Aorta (tissue), 5 donors: ENCODE results near the gene SLC50A1. TPM values are rescaled to one million over a fixed set of nuclear protein-coding genes. Genes with fewer than 3 reads are reported as not detected.

ENCODE experiments used
- ATAC-seq: fragments of 200-7000 bp; cut with Tn5 transposase; one replicate; pipeline ENCODE4 v1.9.1; 2022; ENCODE audit warnings: moderate library complexity; ENCODE audit not compliant: low FRiP score
- DNase-seq, 2 donors: peaks; one replicate each; pipeline ENCODE4 v3.0.0-alpha.2; 2020
- H3K27ac ChIP-seq, 2 donors: one replicate each; pipeline ENCODE4 v1.5.1; 2013; ENCODE audit warnings: low read length in 2 of 2, mild to moderate bottlenecking in 2 of 2, moderate library complexity in 2 of 2, control low read depth in 1 of 2, inconsistent platforms in 1 of 2, low read depth in 1 of 2
- H3K27me3 ChIP-seq, 2 donors: one replicate each; pipeline ENCODE4 v1.6.1; 2013; ENCODE audit warnings: control low read depth in 1 of 2, low read length in 1 of 2, mild to moderate bottlenecking in 1 of 2, moderate library complexity in 1 of 2; ENCODE audit not compliant: insufficient read depth in 2 of 2, control insufficient read depth in 1 of 2
- H3K36me3 ChIP-seq, 2 donors: one replicate each; pipeline ENCODE4 v1.6.1; 2013; ENCODE audit warnings: control low read depth in 1 of 2, low read length in 1 of 2, mild to moderate bottlenecking in 1 of 2; ENCODE audit not compliant: insufficient read depth in 2 of 2, control insufficient read depth in 1 of 2
- H3K4me1 ChIP-seq, 2 donors: one replicate each; pipeline ENCODE4 v1.6.1; 2013; ENCODE audit warnings: low read length in 2 of 2, control low read depth in 1 of 2, mild to moderate bottlenecking in 1 of 2, moderate library complexity in 1 of 2; ENCODE audit not compliant: insufficient read depth in 2 of 2, control insufficient read depth in 1 of 2
- H3K4me3 ChIP-seq, 2 donors: one replicate each; pipeline ENCODE4 v1.5.1; 2013; ENCODE audit warnings: low read length in 2 of 2, control low read depth in 1 of 2, mild to moderate bottlenecking in 1 of 2
- H3K9me3 ChIP-seq: one replicate; pipeline ENCODE4 v1.6.1; 2013; ENCODE audit warnings: mild to moderate bottlenecking, low read length; ENCODE audit not compliant: control insufficient read depth
- WGBS, 2 donors: extraction: QIAGEN DNeasy Blood & Tissue Kit; methylation state at CpG; one replicate each; pipeline ENCODE4 v1.1.7; 2013; 5-methylcytosine and 5-hydroxymethylcytosine counted together
- intact Hi-C, 2 donors: fragments of 100-400 bp; cut with DNase I; formaldehyde crosslinking; loops; one replicate each; pipeline versions ENCODE4 v1.14.2 to v1.15.0; 2022
- polyA plus RNA-seq, 2 donors: library from polyadenylated mRNA; stranded (reverse); fragments of 200-250 nt; gene quantifications; one replicate each; pipeline ENCODE4 v1.2.3, GENCODE V29; 2013
- total RNA-seq, 2 donors: library from RNA; stranded (reverse); fragmentation: NEBNext Ultra II Directional; extraction: Animal tissue kit (Norgen Biotek cat#: 25700); gene quantifications; one replicate each; pipeline ENCODE4 v1.2.1, GENCODE V29; 2021
- donor health status: healthy with polysubstance abuse.
- donor health status: Bipolar disorder and iron deficiency.
- donor health status: DM: no; HTN: no; CAD: no.
- donor health status: DM: no; HTN: no; CAD: no.
- donor health status: DM: yes; HTN: yes; CAD: no.

SLC50A1 gene
- total and polyA plus RNA-seq, 4 donors, result 19.8 to 28.2 (median 24.7) TPM

DNA sequence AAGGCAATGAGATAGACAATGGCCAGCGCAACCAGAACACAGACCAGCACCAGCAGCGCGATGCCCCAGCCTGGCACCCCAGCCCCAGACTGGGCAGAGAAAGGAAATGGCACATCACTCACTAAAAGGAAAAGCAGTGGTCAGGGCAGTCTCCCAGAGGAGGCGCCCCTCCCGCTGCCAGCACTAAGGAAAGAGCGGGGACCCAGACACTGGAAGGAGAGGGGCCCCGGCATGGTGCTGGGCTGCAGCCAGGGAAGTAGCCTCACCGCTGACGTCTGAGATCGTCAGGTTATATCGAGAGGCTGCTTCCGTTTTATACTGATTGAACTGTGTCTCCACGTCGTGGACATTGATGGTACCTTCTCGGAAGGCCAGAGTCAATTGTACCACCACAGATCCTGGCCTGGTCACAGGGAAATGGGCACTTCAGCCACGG lies 51.8 kb downstream of the SLC50A1 start:
- peak; percentile 12 for ATAC-seq
- Histone ChIP-seq H3K4me1 (no peaks in the 10 kb centered on the region), H3K27ac (no peak overlapping the region), H3K27me3 (no peaks in the 10 kb centered on the region), H3K36me3 (no peaks in the 10 kb centered on the region), H3K9me3 (no peaks in the 10 kb centered on the region), H3K4me3 (no peak overlapping the region)
- 73 to 76% methylated on average over 16 of the region's 16 CpGs for WGBS, 2 donors
- intact Hi-C loops, result no loop called here
- peak; percentile 37 to 52 for DNase-seq

DNA sequence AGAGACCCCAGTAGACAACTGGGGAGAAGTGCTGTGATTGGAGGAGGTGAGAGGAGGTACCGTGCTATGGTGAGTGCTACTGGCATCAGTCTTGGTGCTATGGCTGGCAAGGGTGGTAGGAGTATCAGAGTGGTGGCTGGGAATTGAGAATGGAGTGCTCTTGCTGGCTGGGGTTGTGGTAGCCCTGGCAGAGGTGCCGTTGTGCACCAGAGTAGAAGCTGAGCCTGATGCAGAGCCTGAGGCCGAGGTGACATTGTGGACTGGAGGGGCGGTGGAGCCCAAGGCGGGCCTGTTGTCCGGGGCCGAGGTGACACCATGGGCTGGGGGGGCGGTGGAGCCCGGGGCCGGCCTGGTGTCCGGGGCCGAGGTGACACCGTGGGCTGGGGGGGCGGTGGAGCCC lies 52.6 kb downstream of the SLC50A1 start:
- 85 to 87% methylated on average over 11 to 14 of the region's 14 CpGs for WGBS, 2 donors
- H3K36me3 ChIP-seq, result no peaks in the 10 kb centered on the region
- ATAC-seq, result no peak
- no peaks in the 10 kb centered on the region for H3K4me1 ChIP-seq
- peak; percentile 30 to 67 for DNase-seq
- no peaks in the 10 kb centered on the region for H3K27me3 ChIP-seq
- H3K9me3 ChIP-seq, result no peaks in the 10 kb centered on the region
- intact Hi-C loops, result no loop called here
- H3K4me3 ChIP-seq, result no peak overlapping the region
- H3K27ac ChIP-seq, result no peak overlapping the region

Other genes starting within 250 kb of the SLC50A1 start
- gene PMVK, start 199.1 kb upstream of the SLC50A1 start, total RNA-seq, result 10 to 100 TPM; 21.9 to 27.3 TPM
- 10 to 100 TPM; 40.4 to 52.7 TPM for gene PMVK, start 199.1 kb upstream of the SLC50A1 start, polyA plus RNA-seq
- gene PBXIP1, start 179.8 kb upstream of the SLC50A1 start, total RNA-seq, result 100 to 1,000 TPM; 106 to 119 TPM
- 100 to 1,000 TPM in 1 of 2 donors, 10 to 100 TPM in 1; 95.3 to 169 TPM for gene PBXIP1, start 179.8 kb upstream of the SLC50A1 start, polyA plus RNA-seq
- 10 to 100 TPM; 17.3 to 23.6 TPM for gene PYGO2, start 174.1 kb upstream of the SLC50A1 start, total RNA-seq
- 10 to 100 TPM; 11.6 to 16.6 TPM for gene PYGO2, start 174.1 kb upstream of the SLC50A1 start, polyA plus RNA-seq
- 100 to 1,000 TPM; 165 to 182 TPM for gene SHC1, start 165.1 kb upstream of the SLC50A1 start, total RNA-seq
- gene SHC1, start 165.1 kb upstream of the SLC50A1 start, polyA plus RNA-seq, result 100 to 1,000 TPM in 1 of 2 donors, 10 to 100 TPM in 1; 39.1 to 179 TPM
- 10 to 100 TPM; 19.3 to 25.5 TPM for gene CKS1B, start 161.2 kb upstream of the SLC50A1 start, total RNA-seq
- 10 to 100 TPM; 38.9 to 58.9 TPM for gene CKS1B, start 161.2 kb upstream of the SLC50A1 start, polyA plus RNA-seq
- gene FLAD1, start 152.5 kb upstream of the SLC50A1 start, total RNA-seq, result 10 to 100 TPM; 14.5 to 17.6 TPM
- 10 to 100 TPM; 23.8 to 24.2 TPM for gene FLAD1, start 152.5 kb upstream of the SLC50A1 start, polyA plus RNA-seq
- not detected for gene LENEP, start 142.3 kb upstream of the SLC50A1 start, total RNA-seq
- gene LENEP, start 142.3 kb upstream of the SLC50A1 start, polyA plus RNA-seq, result not detected
- gene ZBTB7B, start 133.1 kb upstream of the SLC50A1 start, total RNA-seq, result 10 to 100 TPM; 46.4 to 71.1 TPM
- gene ZBTB7B, start 133.1 kb upstream of the SLC50A1 start, polyA plus RNA-seq, result 10 to 100 TPM; 23.3 to 32.8 TPM
- 1 to 10 TPM in 1 of 2 donors, under 1 TPM in 1; 0.75 to 1.8 TPM for gene DCST2, start 102.1 kb upstream of the SLC50A1 start, total RNA-seq
- gene DCST2, start 102.1 kb upstream of the SLC50A1 start, polyA plus RNA-seq, result 1 to 10 TPM in 1 of 2 donors, under 1 TPM in 1; 0.25 to 5.6 TPM
- gene DCST1, start 102.0 kb upstream of the SLC50A1 start, total RNA-seq, result under 1 TPM in 1 of 2 donors, not detected in 1; 0.26 TPM
- gene DCST1, start 102.0 kb upstream of the SLC50A1 start, polyA plus RNA-seq, result not detected
- 100 to 1,000 TPM; 129 to 180 TPM for gene ADAM15, start 84.5 kb upstream of the SLC50A1 start, total RNA-seq
- 10 to 100 TPM; 17.3 to 89.3 TPM for gene ADAM15, start 84.5 kb upstream of the SLC50A1 start, polyA plus RNA-seq
- gene EFNA4, start 72.1 kb upstream of the SLC50A1 start, total RNA-seq, result 1 to 10 TPM; 3.0 to 5.7 TPM
- 1 to 10 TPM; 3.9 to 4.0 TPM for gene EFNA4, start 72.1 kb upstream of the SLC50A1 start, polyA plus RNA-seq
- gene EFNA3, start 57.0 kb upstream of the SLC50A1 start, total RNA-seq, result 1 to 10 TPM; 1.8 to 3.2 TPM
- gene EFNA3, start 57.0 kb upstream of the SLC50A1 start, polyA plus RNA-seq, result under 1 TPM in 1 of 2 donors, not detected in 1; 0.41 TPM
- gene EFNA1, start 8.0 kb upstream of the SLC50A1 start, total RNA-seq, result 10 to 100 TPM; 18.9 to 49.1 TPM
- 10 to 100 TPM in 1 of 2 donors, 1 to 10 TPM in 1; 7.1 to 12.1 TPM for gene EFNA1, start 8.0 kb upstream of the SLC50A1 start, polyA plus RNA-seq
- gene DPM3, start 4.7 kb downstream of the SLC50A1 start, total RNA-seq, result 10 to 100 TPM; 42.4 to 52.4 TPM
- 100 to 1,000 TPM; 162 to 200 TPM for gene DPM3, start 4.7 kb downstream of the SLC50A1 start, polyA plus RNA-seq
- 100 to 1,000 TPM; 136 to 143 TPM for gene KRTCAP2, start 37.5 kb downstream of the SLC50A1 start, total RNA-seq
- 100 to 1,000 TPM; 179 to 255 TPM for gene KRTCAP2, start 37.5 kb downstream of the SLC50A1 start, polyA plus RNA-seq
- gene TRIM46, start 38.0 kb downstream of the SLC50A1 start, total RNA-seq, result 1 to 10 TPM; 1.6 to 3.4 TPM
- gene TRIM46, start 38.0 kb downstream of the SLC50A1 start, polyA plus RNA-seq, result 1 to 10 TPM in 1 of 2 donors, under 1 TPM in 1; 0.50 to 2.1 TPM
- gene THBS3, start 72.0 kb downstream of the SLC50A1 start, total RNA-seq, result 10 to 100 TPM; 58.9 to 97.9 TPM
- gene THBS3, start 72.0 kb downstream of the SLC50A1 start, polyA plus RNA-seq, result 100 to 1,000 TPM in 1 of 2 donors, 10 to 100 TPM in 1; 21.7 to 195 TPM
- gene MTX1, start 72.8 kb downstream of the SLC50A1 start, total RNA-seq, result 10 to 100 TPM; 20.3 to 21.3 TPM
- 10 to 100 TPM; 26.2 to 52.9 TPM for gene MTX1, start 72.8 kb downstream of the SLC50A1 start, polyA plus RNA-seq
- gene ENTREP3, start 119.6 kb downstream of the SLC50A1 start, total RNA-seq, result 10 to 100 TPM; 22.8 to 28.7 TPM
- 10 to 100 TPM in 1 of 2 donors, 1 to 10 TPM in 1; 6.0 to 25.4 TPM for gene ENTREP3, start 119.6 kb downstream of the SLC50A1 start, polyA plus RNA-seq
- gene SCAMP3, start 126.5 kb downstream of the SLC50A1 start, total RNA-seq, result 10 to 100 TPM; 36.9 to 39.7 TPM
- gene SCAMP3, start 126.5 kb downstream of the SLC50A1 start, polyA plus RNA-seq, result 10 to 100 TPM; 11.9 to 46.8 TPM
- 10 to 100 TPM; 39.6 to 63.0 TPM for gene CLK2, start 137.7 kb downstream of the SLC50A1 start, total RNA-seq
- 10 to 100 TPM in 1 of 2 donors, 1 to 10 TPM in 1; 9.3 to 88.6 TPM for gene CLK2, start 137.7 kb downstream of the SLC50A1 start, polyA plus RNA-seq
- gene HCN3, start 141.6 kb downstream of the SLC50A1 start, total RNA-seq, result 1 to 10 TPM; 1.8 to 5.7 TPM
- 1 to 10 TPM in 1 of 2 donors, under 1 TPM in 1; 0.13 to 3.1 TPM for gene HCN3, start 141.6 kb downstream of the SLC50A1 start, polyA plus RNA-seq
- gene PKLR, start 165.6 kb downstream of the SLC50A1 start, total RNA-seq, result not detected
- 1 to 10 TPM in 1 of 2 donors, not detected in 1; 1.0 TPM for gene PKLR, start 165.6 kb downstream of the SLC50A1 start, polyA plus RNA-seq
- 100 to 1,000 TPM in 1 of 2 donors, 10 to 100 TPM in 1; 88.6 to 104 TPM for gene FDPS, start 173.0 kb downstream of the SLC50A1 start, total RNA-seq
- 100 to 1,000 TPM in 1 of 2 donors, 10 to 100 TPM in 1; 72.9 to 127 TPM for gene FDPS, start 173.0 kb downstream of the SLC50A1 start, polyA plus RNA-seq
- 10 to 100 TPM; 41.2 to 50.8 TPM for gene RUSC1, start 185.0 kb downstream of the SLC50A1 start, total RNA-seq
- gene RUSC1, start 185.0 kb downstream of the SLC50A1 start, polyA plus RNA-seq, result 100 to 1,000 TPM in 1 of 2 donors, 10 to 100 TPM in 1; 19.7 to 102 TPM